ENCODE measurements around the gene CNTN6. TPM values are rescaled to one million over a fixed set of nuclear protein-coding genes. Genes with fewer than 3 reads are reported as not detected.

CNTN6 gene
- total RNA-seq (ENCODE audit: low replicate concordance), result 1.3 TPM in 1 of 2 replicates, not detected in the other

DNA sequence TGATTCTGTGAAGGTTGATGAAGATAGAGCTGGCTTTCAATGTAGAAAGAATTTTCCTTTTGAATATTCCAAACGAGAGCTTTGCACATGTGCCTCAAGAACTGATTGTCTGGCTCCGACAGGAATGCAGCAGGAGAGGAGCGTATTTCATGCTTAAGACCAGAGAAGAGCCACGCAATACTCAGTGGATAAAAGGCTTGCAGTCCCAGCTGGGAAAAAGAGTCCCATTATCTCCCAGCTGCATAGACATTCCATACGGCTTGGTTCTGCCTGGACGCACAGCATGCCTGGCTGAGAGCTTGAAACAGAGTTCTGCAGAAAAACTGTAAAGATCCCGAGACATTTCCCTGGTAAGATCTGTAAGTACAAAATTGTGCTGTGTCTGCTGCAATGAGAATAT lies at the start of gene CNTN6:
CNTN6 (plus strand) TSS at position 254 of the 400 bp plus-strand sequence. CDS start 54,985 bp downstream, outside the sequence.
- DNase-seq (ENCODE audit: low read depth), result peak; percentile 16
- TF ChIP-seq, protein P1, sequence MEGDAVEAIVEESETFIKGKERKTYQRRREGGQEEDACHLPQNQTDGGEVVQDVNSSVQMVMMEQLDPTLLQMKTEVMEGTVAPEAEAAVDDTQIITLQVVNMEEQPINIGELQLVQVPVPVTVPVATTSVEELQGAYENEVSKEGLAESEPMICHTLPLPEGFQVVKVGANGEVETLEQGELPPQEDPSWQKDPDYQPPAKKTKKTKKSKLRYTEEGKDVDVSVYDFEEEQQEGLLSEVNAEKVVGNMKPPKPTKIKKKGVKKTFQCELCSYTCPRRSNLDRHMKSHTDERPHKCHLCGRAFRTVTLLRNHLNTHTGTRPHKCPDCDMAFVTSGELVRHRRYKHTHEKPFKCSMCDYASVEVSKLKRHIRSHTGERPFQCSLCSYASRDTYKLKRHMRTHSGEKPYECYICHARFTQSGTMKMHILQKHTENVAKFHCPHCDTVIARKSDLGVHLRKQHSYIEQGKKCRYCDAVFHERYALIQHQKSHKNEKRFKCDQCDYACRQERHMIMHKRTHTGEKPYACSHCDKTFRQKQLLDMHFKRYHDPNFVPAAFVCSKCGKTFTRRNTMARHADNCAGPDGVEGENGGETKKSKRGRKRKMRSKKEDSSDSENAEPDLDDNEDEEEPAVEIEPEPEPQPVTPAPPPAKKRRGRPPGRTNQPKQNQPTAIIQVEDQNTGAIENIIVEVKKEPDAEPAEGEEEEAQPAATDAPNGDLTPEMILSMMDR (IDR thresholded peaks at IDR 0.05; ENCODE audit: insufficient read depth, low read length), result no peak
- no peak within 1 kb of the TSS for H3K4me3 ChIP-seq (ENCODE audit: low read depth, low read length)

GRCh38 chr3:1048558-1048957 lies 44.3 kb upstream of the CNTN6 start:
- H3K4me3 ChIP-seq (ENCODE audit: low read depth, low read length), result no peak overlapping the region
- no peak for DNase-seq (ENCODE audit: low read depth)
- TF ChIP-seq, protein P1 (IDR thresholded peaks at IDR 0.05; ENCODE audit: insufficient read depth, low read length), result no peak

- no peak for DNase-seq (ENCODE audit: low read depth)
- TF ChIP-seq, protein P1 (IDR thresholded peaks at IDR 0.05; ENCODE audit: insufficient read depth, low read length), result no peak
- H3K4me3 ChIP-seq (ENCODE audit: low read depth, low read length), result no peak overlapping the region
Measured at GRCh38 chr3:1055870-1056269, 37.0 kb upstream of the CNTN6 start.

GRCh38 chr3:1056744-1057143 lies 36.1 kb upstream of the CNTN6 start:
- no peak for DNase-seq (ENCODE audit: low read depth)
- no peak overlapping the region for H3K4me3 ChIP-seq (ENCODE audit: low read depth, low read length)
- TF ChIP-seq, protein P1 (IDR thresholded peaks at IDR 0.05; ENCODE audit: insufficient read depth, low read length), result no peak

DNA sequence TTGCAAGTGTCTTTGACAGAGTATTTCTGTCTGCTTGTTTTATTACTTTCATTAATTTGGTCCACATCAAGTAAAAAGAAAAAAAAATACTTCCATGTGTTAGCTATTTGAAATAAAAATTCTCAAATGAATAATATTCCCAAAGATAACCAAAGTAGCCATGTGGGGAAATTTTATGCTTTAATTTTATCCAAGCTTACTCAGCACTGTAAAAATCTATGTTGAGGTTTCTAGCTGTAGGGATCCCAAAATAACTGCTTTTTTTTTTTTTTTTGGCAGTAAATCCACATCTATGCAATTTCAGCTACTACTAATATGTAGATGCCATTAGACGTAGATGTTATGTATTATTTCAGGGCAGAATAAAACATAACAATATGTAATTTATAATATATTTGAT lies 35.4 kb upstream of the CNTN6 start:
- TF ChIP-seq, protein P1 (IDR thresholded peaks at IDR 0.05; ENCODE audit: insufficient read depth, low read length), result no peak
- DNase-seq (ENCODE audit: low read depth), result no peak
- H3K4me3 ChIP-seq (ENCODE audit: low read depth, low read length), result no peak overlapping the region

- no peak overlapping the region for H3K4me3 ChIP-seq (ENCODE audit: low read depth, low read length)
- TF ChIP-seq, protein P1 (IDR thresholded peaks at IDR 0.05; ENCODE audit: insufficient read depth, low read length), result no peak
- DNase-seq (ENCODE audit: low read depth), result no peak
Measured at GRCh38 chr3:1068985-1069384, 23.8 kb upstream of the CNTN6 start.

GRCh38 chr3:1072041-1072440 lies 20.8 kb upstream of the CNTN6 start:
- no peak for DNase-seq (ENCODE audit: low read depth)
- H3K4me3 ChIP-seq (ENCODE audit: low read depth, low read length), result no peak overlapping the region
- TF ChIP-seq, protein P1 (IDR thresholded peaks at IDR 0.05; ENCODE audit: insufficient read depth, low read length), result no peak

All from fibroblast of the aortic adventitia (primary cell).